Upper lobe of left lung (tissue), 6 donors: ENCODE data around the gene ACOT13. TPM values are rescaled to one million over a fixed set of nuclear protein-coding genes. Genes with fewer than 3 reads are reported as not detected.

Experiments
- ATAC-seq, 2 donors: fragments of 200-7000 bp; cut with Tn5 transposase; one replicate each; pipeline ENCODE4 v1.9.1; 2022; ENCODE audit warnings: mild to moderate bottlenecking in 2 of 2, moderate library complexity in 2 of 2; ENCODE audit not compliant: low FRiP score in 2 of 2
- DNase-seq, 2 donors: peaks; one replicate each; pipeline ENCODE4 v3.0.0-alpha.2; 2019 to 2020
- H3K27ac ChIP-seq, 4 donors: fragments of 200-600 bp; sonication (generic); one replicate each; pipeline ENCODE4 v1.5.1; 2016 to 2019
- H3K27me3 ChIP-seq, 4 donors: fragments of 200-600 bp; sonication (generic); one replicate each; pipeline ENCODE4 v1.5.1; 2017 to 2019
- H3K36me3 ChIP-seq, 4 donors: fragments of 200-600 bp; sonication (generic); one replicate each; pipeline ENCODE4 v1.5.1; 2016 to 2019
- H3K4me1 ChIP-seq, 4 donors: fragments of 200-600 bp; sonication (generic); one replicate each; pipeline ENCODE4 v1.5.1; 2018 to 2019
- H3K4me3 ChIP-seq, 4 donors: fragments of 200-600 bp; sonication (generic); one replicate each; pipeline ENCODE4 v1.5.1; 2017 to 2019; ENCODE audit warnings: mild to moderate bottlenecking in 2 of 4, moderate library complexity in 1 of 4
- H3K9me3 ChIP-seq, 4 donors: fragments of 200-600 bp; sonication (generic); one replicate each; pipeline ENCODE4 v1.5.1; 2018 to 2019
- CTCF ChIP-seq, 6 experiments: fragments of 450-650 bp in 4 of 6; fragments of 200-600 bp in 2 of 6; sonication (generic) in 2 of 6; IDR thresholded peaks; one replicate each; pipeline ENCODE4 v1.5.1; 2016 to 2019; ENCODE audit warnings: antibody characterized with exemption in 6 of 6
- EP300 ChIP-seq, 4 donors: sonication (generic); formaldehyde crosslinking; IDR thresholded peaks; one replicate each; pipeline ENCODE4 v1.5.1; 2017; ENCODE audit warnings: antibody characterized with exemption in 4 of 4, control low read depth in 2 of 4
- POLR2A ChIP-seq, 4 donors: fragments of 450-650 bp; IDR thresholded peaks; one replicate each; pipeline ENCODE4 v1.5.1; 2016 to 2017; ENCODE audit warnings: antibody characterized with exemption in 4 of 4, mild to moderate bottlenecking in 2 of 4
- POLR2AphosphoS5 ChIP-seq, 2 donors: sonication (generic); formaldehyde crosslinking; IDR thresholded peaks; one replicate each; pipeline ENCODE4 v1.5.1; 2017; ENCODE audit warnings: antibody characterized with exemption in 2 of 2
- WGBS, 2 donors: methylation state at CpG; one replicate each; pipeline ENCODE4 v1.1.5; 2017 to 2018; 5-methylcytosine and 5-hydroxymethylcytosine counted together
- total RNA-seq, 6 donors: library from RNA; depleted of rRNA in 4 of 6; stranded (reverse); fragments of >200 nt in 4 of 6; gene quantifications; one replicate each; pipeline versions ENCODE4 v1.1.0 to v1.2.1, GENCODE V29; 2016 to 2021
- donor health status: DM: no; HTN: no; CAD: no; lungs with moderate emphysema.
- donor health status: DM: no; HTN: yes; CAD: no; lungs with severe emphysema.

The ACOT13 gene
- total RNA-seq, 6 donors from 2014 or later, result 5.2 to 20.2 (median 10.5) TPM

- Histone ChIP-seq H3K27me3 (no peaks in the 10 kb centered on the region), H3K9me3 (no peaks in the 10 kb centered on the region), H3K4me1 (peaks cover 0 to 24% (median 6%) of the 10 kb centered on the region in 4 donors), H3K4me3 (no peak overlapping the region), H3K27ac (peak overlapping the region in 1 of 4 donors; percentile 50), H3K36me3 (peaks cover 6 to 34% (median 21%) of the 10 kb centered on the region in 4 donors)
- DNase-seq, result no peak
- WGBS, 2 donors, result 54 to 58% methylated on average over 3 of the region's 3 CpGs
- no peak for ATAC-seq
- TF ChIP-seq CTCF (IDR thresholded peaks at IDR 0.05) (no peak), EP300 (IDR thresholded peaks at IDR 0.05) (no peak), POLR2AphosphoS5 (IDR thresholded peaks at IDR 0.05) (no peak), POLR2A (IDR thresholded peaks at IDR 0.05) (no peak)
Observed at GRCh38 chr6:24699521-24700359, 32.9 kb downstream of the ACOT13 start.

GRCh38 chr6:24702720-24703282 lies 35.9 kb downstream of the ACOT13 start:
- H3K9me3 ChIP-seq, result no peaks in the 10 kb centered on the region
- H3K27me3 ChIP-seq, result no peaks in the 10 kb centered on the region
- H3K4me1 ChIP-seq, result peaks cover 0 to 17% (median 6%) of the 10 kb centered on the region in 4 donors
- peak overlapping the region in 2 of 4 donors; percentile 10 to 27 for H3K27ac ChIP-seq
- TF ChIP-seq POLR2AphosphoS5 (IDR thresholded peaks at IDR 0.05) (no peak), POLR2A (IDR thresholded peaks at IDR 0.05) (no peak), EP300 (IDR thresholded peaks at IDR 0.05) (no peak), CTCF (IDR thresholded peaks at IDR 0.05) (no peak)
- peaks cover 32 to 65% (median 50%) of the 10 kb centered on the region in 4 donors for H3K36me3 ChIP-seq
- ATAC-seq (no peak), DNase-seq (no peak)
- 72 to 81% methylated on average over 4 of the region's 4 CpGs for WGBS, 2 donors
- H3K4me3 ChIP-seq, result no peak overlapping the region

GRCh38 chr6:24704468-24704867 lies 37.6 kb downstream of the ACOT13 start:
- no peak for TF ChIP-seq EP300 (IDR thresholded peaks at IDR 0.05)
- no peak for TF ChIP-seq CTCF (IDR thresholded peaks at IDR 0.05)
- no peak for TF ChIP-seq POLR2A (IDR thresholded peaks at IDR 0.05)
- TF ChIP-seq POLR2AphosphoS5 (IDR thresholded peaks at IDR 0.05), result no peak
- H3K9me3 ChIP-seq, result no peaks in the 10 kb centered on the region
- no peak overlapping the region for H3K27ac ChIP-seq
- no peak overlapping the region for H3K4me3 ChIP-seq
- H3K4me1 ChIP-seq, result peaks cover 0 to 17% (median 5%) of the 10 kb centered on the region in 4 donors
- ATAC-seq, result no peak
- no peak for DNase-seq
- peaks cover 49 to 82% (median 66%) of the 10 kb centered on the region in 4 donors for H3K36me3 ChIP-seq
- no peaks in the 10 kb centered on the region for H3K27me3 ChIP-seq

- no peak for DNase-seq
- H3K27me3 ChIP-seq, result no peaks in the 10 kb centered on the region
- ATAC-seq, result no peak
- no peaks in the 10 kb centered on the region for H3K9me3 ChIP-seq
- H3K4me3 ChIP-seq, result no peak overlapping the region
- WGBS, 2 donors, result 84 to 90% methylated on average over 3 of the region's 3 CpGs
- no peak for TF ChIP-seq EP300 (IDR thresholded peaks at IDR 0.05)
- no peak for TF ChIP-seq CTCF (IDR thresholded peaks at IDR 0.05)
- no peak for TF ChIP-seq POLR2AphosphoS5 (IDR thresholded peaks at IDR 0.05)
- no peak for TF ChIP-seq POLR2A (IDR thresholded peaks at IDR 0.05)
- peaks cover 9 to 29% (median 20%) of the 10 kb centered on the region in 4 donors for H3K4me1 ChIP-seq
- H3K27ac ChIP-seq, result no peak overlapping the region
- peaks cover 73 to 100% (median 91%) of the 10 kb centered on the region in 4 donors for H3K36me3 ChIP-seq
Observed at GRCh38 chr6:24708612-24709011, 41.7 kb downstream of the ACOT13 start.
